GM12865 (cell line): ENCODE results near the gene HELZ.

Source experiments
- DNase-seq: peaks from one replicate; pipeline ENCODE4 v3.0.0; 2010; ENCODE audit warnings: low read depth
- H3K4me3 ChIP-seq: 2 replicates; pipeline ENCODE4 v1.5.1; 2011; ENCODE audit warnings: mild to moderate bottlenecking, low read depth, low read length, control low read depth
- CTCF ChIP-seq: IDR thresholded peaks from 2 replicates; pipeline ENCODE4 v1.5.1; 2011; ENCODE audit warnings: low read length, control low read depth, low read depth, inconsistent platforms; ENCODE audit not compliant: insufficient read depth; ENCODE audit errors: missing control alignments

Gene HELZ

GRCh38 chr17:67161573-67161972 is 83.4 kb downstream of the HELZ start:
- no peak for DNase-seq
- no peak overlapping the region for H3K4me3 ChIP-seq
- no peak for TF ChIP-seq CTCF

GRCh38 chr17:67160791-67161190 is 84.2 kb downstream of the HELZ start:
- no peak for TF ChIP-seq CTCF
- no peak for DNase-seq
- no peak overlapping the region for H3K4me3 ChIP-seq

GRCh38 chr17:67157732-67158639 is 87.0 kb downstream of the HELZ start:
- H3K4me3 ChIP-seq, result no peak overlapping the region
- no peak for TF ChIP-seq CTCF
- DNase-seq, result peak; percentile 41

DNA sequence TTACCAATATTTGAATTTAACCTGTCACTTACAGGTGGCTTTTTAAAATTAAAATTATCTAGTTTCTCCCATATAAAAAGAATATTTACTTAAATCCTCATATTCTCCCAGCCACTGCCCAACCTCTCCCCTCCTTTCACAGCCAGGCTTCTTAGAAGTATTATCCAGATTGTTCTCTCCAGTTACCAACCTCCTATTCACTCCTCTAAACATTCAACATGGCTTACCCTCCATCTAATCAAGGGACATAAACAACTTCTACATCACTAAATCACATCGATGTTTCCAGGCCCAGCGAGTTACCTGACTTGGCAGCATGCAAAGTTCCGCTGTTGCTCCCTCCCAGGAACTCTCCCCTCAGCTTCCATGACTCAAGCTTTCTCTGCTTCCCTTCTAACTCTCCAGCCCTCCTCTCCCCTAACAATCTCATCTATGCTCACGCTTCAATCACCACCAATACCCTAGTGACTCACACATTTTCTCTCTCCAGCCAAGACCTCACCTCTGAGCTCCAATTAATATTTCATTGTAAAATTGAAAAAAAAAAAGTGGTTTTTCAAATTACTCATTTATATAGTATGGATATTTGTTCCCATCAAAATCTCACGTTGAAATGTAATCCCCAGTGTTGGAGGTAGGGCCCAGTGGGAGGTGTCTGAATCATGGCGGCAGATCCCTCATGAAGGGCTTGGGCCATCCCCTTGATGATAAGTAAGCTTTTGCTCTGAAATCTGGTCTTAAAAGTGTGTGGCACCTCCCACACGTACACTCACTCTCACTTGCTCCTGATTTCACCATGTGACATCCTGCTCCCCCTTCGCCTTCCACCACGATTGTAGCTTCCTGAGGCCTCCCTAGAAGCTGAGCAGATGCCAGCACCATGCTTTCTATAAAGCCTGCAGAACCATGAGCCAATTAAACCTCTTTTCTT is 88.5 kb downstream of the HELZ start:
- no peak overlapping the region for H3K4me3 ChIP-seq
- no peak for TF ChIP-seq CTCF
- no peak for DNase-seq

DNA sequence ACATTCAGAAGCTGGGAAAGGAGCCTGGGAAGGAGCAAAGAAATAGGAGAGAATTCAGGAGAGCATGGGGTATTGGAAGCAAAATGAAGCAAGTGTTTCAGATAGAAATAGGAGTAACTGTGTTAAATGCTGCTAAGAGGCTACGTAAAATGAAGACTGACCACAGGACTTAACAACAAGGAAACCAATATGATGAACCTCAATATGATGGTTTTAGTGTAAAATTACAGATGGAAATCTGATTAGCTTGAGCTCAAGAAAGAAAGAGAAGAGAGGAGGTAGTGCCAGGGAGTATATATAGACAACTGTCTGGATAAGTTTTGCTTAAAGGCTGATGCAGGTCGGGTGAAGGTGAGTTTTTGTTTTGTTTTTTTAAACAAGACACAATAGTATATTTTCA is 92.2 kb downstream of the HELZ start:
- H3K4me3 ChIP-seq, result no peak overlapping the region
- TF ChIP-seq CTCF, result no peak
- no peak for DNase-seq

- H3K4me3 ChIP-seq, result no peak overlapping the region
- no peak for DNase-seq
- TF ChIP-seq CTCF, result no peak
Observed at GRCh38 chr17:67151717-67152116, 93.3 kb downstream of the HELZ start.
